ENCODE results near the gene COL4A2.

DNA sequence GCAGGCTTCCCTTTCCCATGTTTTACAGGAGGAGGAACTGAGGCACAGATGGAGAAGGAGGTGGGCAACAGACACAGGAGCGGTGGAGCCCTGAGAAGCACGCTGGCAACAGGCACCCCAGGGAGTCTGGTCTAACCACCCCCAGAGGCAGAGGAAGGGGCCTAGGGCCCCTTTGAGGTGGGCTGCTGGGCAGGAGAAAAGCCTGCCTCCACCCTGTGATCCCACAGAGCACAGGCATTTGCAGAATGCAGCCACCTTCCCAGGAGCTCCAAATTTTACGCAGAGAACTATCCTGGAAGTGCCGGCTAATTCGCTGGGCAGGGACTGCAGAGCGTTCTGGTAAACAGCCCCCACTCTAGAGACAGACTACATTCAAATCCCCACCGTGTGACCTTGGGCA lies 224.0 kb downstream of the COL4A2 start:
- TF ChIP-seq, protein P1, sequence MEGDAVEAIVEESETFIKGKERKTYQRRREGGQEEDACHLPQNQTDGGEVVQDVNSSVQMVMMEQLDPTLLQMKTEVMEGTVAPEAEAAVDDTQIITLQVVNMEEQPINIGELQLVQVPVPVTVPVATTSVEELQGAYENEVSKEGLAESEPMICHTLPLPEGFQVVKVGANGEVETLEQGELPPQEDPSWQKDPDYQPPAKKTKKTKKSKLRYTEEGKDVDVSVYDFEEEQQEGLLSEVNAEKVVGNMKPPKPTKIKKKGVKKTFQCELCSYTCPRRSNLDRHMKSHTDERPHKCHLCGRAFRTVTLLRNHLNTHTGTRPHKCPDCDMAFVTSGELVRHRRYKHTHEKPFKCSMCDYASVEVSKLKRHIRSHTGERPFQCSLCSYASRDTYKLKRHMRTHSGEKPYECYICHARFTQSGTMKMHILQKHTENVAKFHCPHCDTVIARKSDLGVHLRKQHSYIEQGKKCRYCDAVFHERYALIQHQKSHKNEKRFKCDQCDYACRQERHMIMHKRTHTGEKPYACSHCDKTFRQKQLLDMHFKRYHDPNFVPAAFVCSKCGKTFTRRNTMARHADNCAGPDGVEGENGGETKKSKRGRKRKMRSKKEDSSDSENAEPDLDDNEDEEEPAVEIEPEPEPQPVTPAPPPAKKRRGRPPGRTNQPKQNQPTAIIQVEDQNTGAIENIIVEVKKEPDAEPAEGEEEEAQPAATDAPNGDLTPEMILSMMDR (IDR thresholded peaks at IDR 0.05), result no peak
- TF ChIP-seq POLR2AphosphoS5 (IDR thresholded peaks at IDR 0.05) (no peak), POLR2A (IDR thresholded peaks at IDR 0.05) (no peak), EP300 (IDR thresholded peaks at IDR 0.05) (no peak)
